ENCODE measurements around the gene ARHGAP6. TPM values are rescaled to one million over a fixed set of nuclear protein-coding genes. Genes with fewer than 3 reads are reported as not detected.

The ARHGAP6 gene
- total and polyA plus RNA-seq, 9 of the 15 experiments (the other 6 are each of a cell fraction or from before 2014, with no cell fraction given), result 12.5 to 63.6 (median 41.8) TPM

DNA sequence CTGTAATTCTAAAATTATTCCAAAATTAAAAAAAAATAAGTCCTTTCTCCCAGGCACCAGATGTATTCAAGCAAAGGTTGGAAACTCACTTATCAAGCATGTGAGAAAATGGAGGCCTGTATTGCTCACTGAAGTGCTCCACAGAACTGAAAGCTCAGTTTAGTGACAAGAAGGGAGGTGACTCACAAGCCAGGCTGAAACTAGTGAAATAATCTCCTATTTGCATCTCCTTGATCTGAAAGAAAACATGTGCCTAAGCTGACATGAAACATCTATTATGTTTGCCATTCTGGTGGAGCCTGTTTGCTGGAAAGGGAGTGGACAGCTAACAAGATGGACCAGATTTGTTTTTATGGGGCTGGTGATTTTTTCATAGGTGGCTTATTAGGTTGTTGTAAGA lies 426.5 kb downstream of the ARHGAP6 start (continued):
- TF ChIP-seq NR2C2 (CRISPR knock-in tag; IDR thresholded peaks at IDR 0.05) (no peak), NR2C2 (tag; IDR thresholded peaks at IDR 0.05) (0 out of 2 replicates have a peak, but pooled peaks have one; percentile 20), EP400 (IDR thresholded peaks at IDR 0.05) (peak; percentile 19; the same call in 1 of the 2 replicates), JUND (IDR thresholded peaks at IDR 0.05; ENCODE audit: borderline replicate concordance, low read depth, low read length) (peak; percentile 83), JUND (tag; IDR thresholded peaks at IDR 0.05; ENCODE audit: borderline replicate concordance, low read depth, low read length) (peak; percentile 84; the same call in 1 of the 3 replicates), HMBOX1 (IDR thresholded peaks at IDR 0.05) (peak; percentile 75), LEF1 (IDR thresholded peaks at IDR 0.05) (peak; percentile 66; the same call in 1 of the 2 replicates), ARID1B (IDR thresholded peaks at IDR 0.05) (peak; percentile 68), RBM14 (IDR thresholded peaks at IDR 0.05; ENCODE audit: borderline replicate concordance, insufficient read depth, low read depth, low read length) (no peak), ZNF561 (CRISPR knock-in tag; conservative IDR thresholded peaks at IDR 0.05) (no peak), TCF3 (CRISPR knock-in tag; IDR thresholded peaks at IDR 0.05) (peak; percentile 31; the same call in 1 of the 2 replicates)
- TF ChIP-seq, protein P1, sequence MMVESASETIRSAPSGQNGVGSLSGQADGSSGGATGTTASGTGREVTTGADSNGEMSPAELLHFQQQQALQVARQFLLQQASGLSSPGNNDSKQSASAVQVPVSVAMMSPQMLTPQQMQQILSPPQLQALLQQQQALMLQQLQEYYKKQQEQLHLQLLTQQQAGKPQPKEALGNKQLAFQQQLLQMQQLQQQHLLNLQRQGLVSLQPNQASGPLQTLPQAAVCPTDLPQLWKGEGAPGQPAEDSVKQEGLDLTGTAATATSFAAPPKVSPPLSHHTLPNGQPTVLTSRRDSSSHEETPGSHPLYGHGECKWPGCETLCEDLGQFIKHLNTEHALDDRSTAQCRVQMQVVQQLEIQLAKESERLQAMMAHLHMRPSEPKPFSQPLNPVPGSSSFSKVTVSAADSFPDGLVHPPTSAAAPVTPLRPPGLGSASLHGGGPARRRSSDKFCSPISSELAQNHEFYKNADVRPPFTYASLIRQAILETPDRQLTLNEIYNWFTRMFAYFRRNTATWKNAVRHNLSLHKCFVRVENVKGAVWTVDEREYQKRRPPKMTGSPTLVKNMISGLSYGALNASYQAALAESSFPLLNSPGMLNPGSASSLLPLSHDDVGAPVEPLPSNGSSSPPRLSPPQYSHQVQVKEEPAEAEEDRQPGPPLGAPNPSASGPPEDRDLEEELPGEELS (CRISPR knock-in tag; IDR thresholded peaks at IDR 0.05; ENCODE audit: borderline replicate concordance), result no peak
- TF ChIP-seq, protein P2, sequence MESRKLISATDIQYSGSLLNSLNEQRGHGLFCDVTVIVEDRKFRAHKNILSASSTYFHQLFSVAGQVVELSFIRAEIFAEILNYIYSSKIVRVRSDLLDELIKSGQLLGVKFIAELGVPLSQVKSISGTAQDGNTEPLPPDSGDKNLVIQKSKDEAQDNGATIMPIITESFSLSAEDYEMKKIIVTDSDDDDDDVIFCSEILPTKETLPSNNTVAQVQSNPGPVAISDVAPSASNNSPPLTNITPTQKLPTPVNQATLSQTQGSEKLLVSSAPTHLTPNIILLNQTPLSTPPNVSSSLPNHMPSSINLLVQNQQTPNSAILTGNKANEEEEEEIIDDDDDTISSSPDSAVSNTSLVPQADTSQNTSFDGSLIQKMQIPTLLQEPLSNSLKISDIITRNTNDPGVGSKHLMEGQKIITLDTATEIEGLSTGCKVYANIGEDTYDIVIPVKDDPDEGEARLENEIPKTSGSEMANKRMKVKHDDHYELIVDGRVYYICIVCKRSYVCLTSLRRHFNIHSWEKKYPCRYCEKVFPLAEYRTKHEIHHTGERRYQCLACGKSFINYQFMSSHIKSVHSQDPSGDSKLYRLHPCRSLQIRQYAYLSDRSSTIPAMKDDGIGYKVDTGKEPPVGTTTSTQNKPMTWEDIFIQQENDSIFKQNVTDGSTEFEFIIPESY (CRISPR knock-in tag; IDR thresholded peaks at IDR 0.05), result no peak
